K562 (cell line): ENCODE data around the gene C17orf75. TPM values are rescaled to one million over a fixed set of nuclear protein-coding genes. Genes with fewer than 3 reads are reported as not detected.
A peak's percentile ranks its signal among the peaks of the same experiment; 100 is the strongest.

Experiments used
- ARNT ChIP-seq, 2 experiments: fragments of 450-650 bp; IDR thresholded peaks; 2 replicates each; pipeline ENCODE4 v1.6.1; 2016; ENCODE audit warnings: mild to moderate bottlenecking in 1 of 2
- CREB3L1 ChIP-seq: fragments of 450-650 bp; IDR thresholded peaks from 2 replicates; pipeline ENCODE4 v1.6.1; 2014; ENCODE audit warnings: low read depth, mild to moderate bottlenecking, moderate library complexity, borderline replicate concordance
- ELF1 ChIP-seq: fragments of 200-800 bp; sonication (Bioruptor generic); IDR thresholded peaks from 2 replicates; pipeline ENCODE4 v1.6.1; 2016; ENCODE audit warnings: missing genetic modification characterization, missing compliant biosample characterization
- HMGN3 ChIP-seq: IDR thresholded peaks from 2 replicates; pipeline ENCODE4 v1.6.1; 2011; ENCODE audit warnings: borderline replicate concordance, low read depth, mild to moderate bottlenecking, mixed read lengths, low read length; ENCODE audit not compliant: insufficient read length; ENCODE audit errors: extremely low read depth
- KHSRP ChIP-seq: fragments of 450-650 bp; IDR thresholded peaks from 2 replicates; pipeline ENCODE4 v1.6.1; 2017
- MXD1 ChIP-seq: fragments of 250-450 bp; sonication (Bioruptor Pico); IDR thresholded peaks from 2 replicates; pipeline ENCODE4 v1.8.0; 2021; ENCODE audit warnings: borderline replicate concordance, mild to moderate bottlenecking, moderate library complexity; ENCODE audit not compliant: poor library complexity, severe bottlenecking
- POLR2AphosphoS5 ChIP-seq: IDR thresholded peaks from 2 replicates; pipeline ENCODE4 v1.6.1; 2011; ENCODE audit warnings: mild to moderate bottlenecking, low read depth, low read length, moderate library complexity; ENCODE audit not compliant: control insufficient read depth, insufficient read depth
- RBM25 ChIP-seq: fragments of 200-400 bp; formaldehyde crosslinking; IDR thresholded peaks from 2 replicates; pipeline ENCODE4 v1.6.1; 2018; ENCODE audit warnings: low read length, low read depth, moderate library complexity; ENCODE audit not compliant: severe bottlenecking
- SAP30 ChIP-seq: fragments of 200-600 bp; sonication (generic); IDR thresholded peaks from 2 replicates; pipeline ENCODE4 v1.6.1; 2012; ENCODE audit warnings: borderline replicate concordance, low read depth, mild to moderate bottlenecking, moderate library complexity, low read length, control low read depth, inconsistent platforms; ENCODE audit not compliant: insufficient read depth, poor library complexity, severe bottlenecking
- SOX6 ChIP-seq: fragments of 450-650 bp; IDR thresholded peaks from 2 replicates; pipeline ENCODE4 v1.6.1; 2014; ENCODE audit warnings: mild to moderate bottlenecking
- THRAP3 ChIP-seq: fragments of 450-650 bp; IDR thresholded peaks from 2 replicates; pipeline ENCODE4 v1.6.1; 2016; ENCODE audit warnings: mild to moderate bottlenecking, inconsistent platforms, borderline replicate concordance
- XRCC5 ChIP-seq: fragments of 200-400 bp; formaldehyde crosslinking; IDR thresholded peaks from 2 replicates; pipeline ENCODE4 v1.6.1; 2017; ENCODE audit warnings: low read depth, mild to moderate bottlenecking, low read length
- ZC3H11A ChIP-seq: IDR thresholded peaks from 2 replicates; pipeline ENCODE4 v1.6.1; 2012; ENCODE audit warnings: low read depth, low read length, improper control_type of control experiment
- ZNF12 ChIP-seq: sonication (generic); formaldehyde crosslinking; IDR thresholded peaks from 2 replicates; pipeline ENCODE4 v1.4.0; 2020; ENCODE audit warnings: mild to moderate bottlenecking, missing genetic modification reagents
- polyA plus RNA-seq, 8 experiments: library from polyadenylated mRNA; depleted of rRNA in 4 of 8; stranded (reverse) in 5 of 8; unstranded in 3 of 8; fragments of >200 nt; fragmentation: Nextera tagmentation in 2 of 8; fragmentation: Illumina TruSeq in 1 of 8; extraction: Ambion mirVana in 2 of 8; extraction: Trizol in 1 of 8; gene quantifications; 2 replicates each; pipeline versions ENCODE4 v1.2.1 to v1.2.3, GENCODE V29; 2011 to 2014; ENCODE audit warnings: inconsistent platforms in 1 of 8, missing spikeins in 1 of 8
- total RNA-seq, 7 experiments: library from RNA; depleted of rRNA in 6 of 7; stranded (reverse); fragments of >200 nt in 6 of 7; fragmentation: Illumina TruSeq in 2 of 7; extraction: Trizol in 2 of 7; gene quantifications; 2 replicates each; pipeline versions ENCODE4 v1.2.1 to v1.2.3, GENCODE V29; 2011 to 2021; ENCODE audit warnings: low replicate concordance in 1 of 7
- TF ChIP-seq, protein P1 (sequence below), 2 experiments: fragments of 450-650 bp; conservative IDR thresholded peaks; 2 replicates each; pipeline ENCODE4 v1.6.1; 2017; ENCODE audit warnings: mild to moderate bottlenecking in 2 of 2, moderate library complexity in 2 of 2
- TF ChIP-seq, protein P2 (sequence below): fragments of 250-450 bp; sonication (Bioruptor Pico); IDR thresholded peaks from 2 replicates; pipeline ENCODE4 v1.8.0; 2022; ENCODE audit warnings: inconsistent platforms
- TF ChIP-seq, protein P3 (sequence below), 2 experiments: IDR thresholded peaks; 2 replicates each; pipeline ENCODE4 v1.6.1; 2012; ENCODE audit warnings: improper control_type of control experiment in 2 of 2, low read depth in 2 of 2, low read length in 2 of 2, borderline replicate concordance in 1 of 2

C17orf75 gene
- total and polyA plus RNA-seq, 9 of the 15 experiments (the other 6 are each of a cell fraction or from before 2014, with no cell fraction given): 15.5 to 55.7 (median 18.5) TPM

DNA sequence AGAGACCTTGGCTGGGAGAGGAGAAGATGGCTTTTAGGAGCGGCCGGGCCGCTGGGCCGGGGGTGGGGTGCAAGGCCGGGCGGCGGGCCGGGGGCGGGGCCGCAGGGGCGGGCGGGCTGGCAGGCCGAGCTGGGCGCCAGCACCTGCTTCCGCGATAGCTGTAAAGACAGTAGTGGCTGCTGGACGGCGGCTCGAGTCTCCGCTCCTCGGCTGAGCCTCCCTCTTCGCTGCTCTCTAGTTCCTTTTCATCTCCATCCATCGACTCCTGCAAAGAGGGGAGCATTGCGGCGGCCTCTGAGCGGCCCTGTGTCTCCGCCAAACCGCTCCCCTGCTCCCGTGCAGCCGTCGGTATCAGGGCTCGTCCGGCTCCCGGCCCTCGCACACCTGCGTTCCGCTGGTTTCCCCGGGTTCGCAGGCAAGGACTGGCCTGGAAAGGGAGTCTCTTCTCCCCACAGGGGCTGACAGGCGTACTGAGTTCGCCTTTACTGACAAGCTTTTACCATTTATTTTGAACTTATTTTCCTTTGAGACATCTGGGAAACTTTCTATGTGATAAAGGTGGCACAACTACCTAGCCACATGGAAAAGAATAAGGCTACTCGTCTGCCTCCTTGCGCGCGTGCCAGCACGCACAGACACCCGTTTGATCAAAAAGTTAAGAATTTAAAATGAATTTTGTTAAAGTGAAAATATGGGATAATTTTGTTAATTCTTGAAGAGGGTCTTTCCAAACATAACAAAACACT lies at the start of gene C17orf75 (continued):
- TF ChIP-seq, protein P1, sequence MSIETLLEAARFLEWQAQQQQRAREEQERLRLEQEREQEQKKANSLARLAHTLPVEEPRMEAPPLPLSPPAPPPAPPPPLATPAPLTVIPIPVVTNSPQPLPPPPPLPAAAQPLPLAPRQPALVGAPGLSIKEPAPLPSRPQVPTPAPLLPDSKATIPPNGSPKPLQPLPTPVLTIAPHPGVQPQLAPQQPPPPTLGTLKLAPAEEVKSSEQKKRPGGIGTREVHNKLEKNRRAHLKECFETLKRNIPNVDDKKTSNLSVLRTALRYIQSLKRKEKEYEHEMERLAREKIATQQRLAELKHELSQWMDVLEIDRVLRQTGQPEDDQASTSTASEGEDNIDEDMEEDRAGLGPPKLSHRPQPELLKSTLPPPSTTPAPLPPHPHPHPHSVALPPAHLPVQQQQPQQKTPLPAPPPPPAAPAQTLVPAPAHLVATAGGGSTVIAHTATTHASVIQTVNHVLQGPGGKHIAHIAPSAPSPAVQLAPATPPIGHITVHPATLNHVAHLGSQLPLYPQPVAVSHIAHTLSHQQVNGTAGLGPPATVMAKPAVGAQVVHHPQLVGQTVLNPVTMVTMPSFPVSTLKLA (conservative IDR thresholded peaks at IDR 0.05): peak; percentile 67 to 85
- peak; percentile 66; the same call in 1 of the 2 replicates for TF ChIP-seq ELF1
- TF ChIP-seq ARNT (IDR thresholded peaks at IDR 0.05): peak in 1 of 2 experiments; percentile 54; a peak in 1 of 4 replicates
- TF ChIP-seq XRCC5: peak; percentile 99
- no peak for TF ChIP-seq RBM25
- peak; percentile 66 for TF ChIP-seq CREB3L1
- TF ChIP-seq, protein P2, sequence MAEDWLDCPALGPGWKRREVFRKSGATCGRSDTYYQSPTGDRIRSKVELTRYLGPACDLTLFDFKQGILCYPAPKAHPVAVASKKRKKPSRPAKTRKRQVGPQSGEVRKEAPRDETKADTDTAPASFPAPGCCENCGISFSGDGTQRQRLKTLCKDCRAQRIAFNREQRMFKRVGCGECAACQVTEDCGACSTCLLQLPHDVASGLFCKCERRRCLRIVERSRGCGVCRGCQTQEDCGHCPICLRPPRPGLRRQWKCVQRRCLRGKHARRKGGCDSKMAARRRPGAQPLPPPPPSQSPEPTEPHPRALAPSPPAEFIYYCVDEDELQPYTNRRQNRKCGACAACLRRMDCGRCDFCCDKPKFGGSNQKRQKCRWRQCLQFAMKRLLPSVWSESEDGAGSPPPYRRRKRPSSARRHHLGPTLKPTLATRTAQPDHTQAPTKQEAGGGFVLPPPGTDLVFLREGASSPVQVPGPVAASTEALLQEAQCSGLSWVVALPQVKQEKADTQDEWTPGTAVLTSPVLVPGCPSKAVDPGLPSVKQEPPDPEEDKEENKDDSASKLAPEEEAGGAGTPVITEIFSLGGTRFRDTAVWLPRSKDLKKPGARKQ (CRISPR knock-in tag): peak; percentile 64; the same call in 1 of the 2 replicates
- peak; percentile 74 for TF ChIP-seq POLR2AphosphoS5
- peak; percentile 89 for TF ChIP-seq HMGN3
- TF ChIP-seq SAP30: peak; percentile 13
- TF ChIP-seq ZC3H11A: peak; percentile 85; the same call in 1 of the 2 replicates
- TF ChIP-seq KHSRP: no peak
- peak; percentile 51 for TF ChIP-seq MXD1 (CRISPR knock-in tag)
- TF ChIP-seq, protein P3, sequence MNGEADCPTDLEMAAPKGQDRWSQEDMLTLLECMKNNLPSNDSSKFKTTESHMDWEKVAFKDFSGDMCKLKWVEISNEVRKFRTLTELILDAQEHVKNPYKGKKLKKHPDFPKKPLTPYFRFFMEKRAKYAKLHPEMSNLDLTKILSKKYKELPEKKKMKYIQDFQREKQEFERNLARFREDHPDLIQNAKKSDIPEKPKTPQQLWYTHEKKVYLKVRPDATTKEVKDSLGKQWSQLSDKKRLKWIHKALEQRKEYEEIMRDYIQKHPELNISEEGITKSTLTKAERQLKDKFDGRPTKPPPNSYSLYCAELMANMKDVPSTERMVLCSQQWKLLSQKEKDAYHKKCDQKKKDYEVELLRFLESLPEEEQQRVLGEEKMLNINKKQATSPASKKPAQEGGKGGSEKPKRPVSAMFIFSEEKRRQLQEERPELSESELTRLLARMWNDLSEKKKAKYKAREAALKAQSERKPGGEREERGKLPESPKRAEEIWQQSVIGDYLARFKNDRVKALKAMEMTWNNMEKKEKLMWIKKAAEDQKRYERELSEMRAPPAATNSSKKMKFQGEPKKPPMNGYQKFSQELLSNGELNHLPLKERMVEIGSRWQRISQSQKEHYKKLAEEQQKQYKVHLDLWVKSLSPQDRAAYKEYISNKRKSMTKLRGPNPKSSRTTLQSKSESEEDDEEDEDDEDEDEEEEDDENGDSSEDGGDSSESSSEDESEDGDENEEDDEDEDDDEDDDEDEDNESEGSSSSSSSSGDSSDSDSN (IDR thresholded peaks at IDR 0.05; ENCODE audit: borderline replicate concordance in 1 of 2, low read depth in 2 of 2, low read length in 2 of 2): peak; percentile 88 to 95; a peak in 3 of 4 replicates
- 0 out of 2 replicates have a peak, but pooled peaks have one; percentile 20 for TF ChIP-seq ZNF12 (CRISPR knock-in tag)
- TF ChIP-seq THRAP3: peak; percentile 69; the same call in 1 of the 2 replicates
- TF ChIP-seq SOX6: peak; percentile 68; the same call in 1 of the 2 replicates
